ENCODE data around the gene SLC9C1.
"Not testable (repeated sequence)": the region's sequence is repeated elsewhere in the genome, so short reads cannot be mapped to it uniquely, and the experiment has no call there.

The SLC9C1 gene

GRCh38 chr3:112304611-112305010 is 10.6 kb upstream of the SLC9C1 start:
- DNase-seq = no peak

DNA sequence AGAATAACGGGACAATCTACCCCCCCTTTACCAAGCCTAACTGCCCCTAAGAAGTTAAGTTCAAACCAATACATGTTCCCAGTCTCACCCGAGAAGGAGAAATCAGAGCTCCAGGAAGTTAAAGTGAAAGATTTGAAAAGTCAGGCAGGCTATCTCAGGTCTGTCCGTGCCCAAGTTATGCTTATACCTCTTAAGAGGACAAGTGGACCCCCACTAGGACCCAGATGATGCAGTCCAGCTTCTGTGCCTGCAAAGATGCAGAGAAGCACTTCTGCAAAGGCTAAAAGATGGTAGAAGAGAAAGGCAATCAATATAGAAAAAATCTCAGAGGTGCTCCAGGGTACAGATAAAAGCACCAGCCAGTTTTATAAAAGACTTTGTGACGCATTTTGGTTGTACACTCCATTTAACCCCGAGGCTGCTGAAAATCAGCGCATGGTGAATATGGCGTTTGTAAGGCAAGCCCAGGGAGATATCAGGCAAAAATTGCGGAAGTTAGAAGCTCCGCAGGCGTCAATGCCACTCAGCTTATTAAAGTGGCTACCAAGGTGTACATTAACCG is 9.8 kb upstream of the SLC9C1 start:
- DNase-seq = no peak

DNA sequence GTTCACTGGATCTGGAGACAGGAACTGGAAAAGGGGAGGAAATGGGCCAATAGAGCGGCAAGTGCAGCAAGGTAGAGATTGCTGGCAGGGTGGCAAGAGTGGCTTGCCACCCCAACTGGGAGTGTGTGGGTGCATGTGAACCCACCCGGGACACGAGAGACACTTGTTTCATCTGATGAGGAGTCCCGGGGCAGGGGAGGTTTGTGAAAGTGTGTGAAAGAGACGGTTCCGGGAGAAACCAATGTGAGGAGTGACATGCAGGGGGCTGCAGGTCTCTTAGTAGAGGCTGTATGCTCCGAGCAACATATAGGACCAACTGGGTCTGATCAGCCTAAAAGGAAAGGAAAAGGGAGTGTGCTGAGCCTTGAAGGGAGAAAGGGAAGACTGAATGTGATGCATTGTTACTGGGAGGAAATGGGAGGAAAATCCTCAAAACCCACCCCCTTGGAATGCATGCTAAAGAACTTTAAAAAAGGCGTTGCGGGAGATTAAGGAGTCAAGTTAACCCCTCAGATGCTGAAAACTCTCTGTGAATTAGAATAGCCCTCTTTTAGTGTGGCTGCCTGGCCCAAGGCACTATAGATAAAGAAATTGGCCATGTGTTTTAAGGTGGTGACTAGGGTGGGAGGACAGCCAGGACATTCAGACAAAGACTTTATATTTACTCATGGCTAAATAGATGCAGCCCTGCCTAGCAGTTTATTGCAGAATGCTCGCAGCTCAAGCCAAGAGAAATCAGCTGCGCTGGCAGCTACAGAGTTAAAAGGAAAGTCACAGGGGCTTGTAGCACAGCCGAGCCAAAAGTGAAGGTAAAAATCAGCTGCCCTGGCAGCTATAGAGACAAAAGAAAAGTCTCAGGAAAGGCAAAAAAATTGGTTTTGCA is 9.1 kb upstream of the SLC9C1 start:
- DNase-seq = no peak

GRCh38 chr3:112302150-112302830 is 8.3 kb upstream of the SLC9C1 start:
- no peak for DNase-seq

GRCh38 chr3:112298781-112299180 is 4.8 kb upstream of the SLC9C1 start:
- DNase-seq = no peak

DNA sequence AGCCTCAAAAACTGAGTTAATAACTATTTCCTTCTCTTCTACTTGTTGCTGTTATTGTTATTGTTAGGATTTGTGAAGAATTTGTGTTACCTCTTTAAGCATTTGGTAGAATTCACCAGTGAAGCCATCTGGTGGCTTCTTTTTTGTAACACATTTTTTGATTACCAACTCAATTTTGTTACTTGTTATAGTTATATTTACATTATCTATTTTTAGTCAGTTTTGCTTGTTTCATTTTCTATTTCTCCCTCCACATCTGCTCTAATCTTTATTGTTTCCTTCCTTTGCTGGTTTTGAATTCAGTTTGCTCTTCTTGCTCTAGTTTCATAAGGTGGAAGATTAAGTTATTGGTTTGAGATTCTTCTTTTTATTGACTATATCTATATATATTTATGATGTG is 3.7 kb upstream of the SLC9C1 start:
- no peak for DNase-seq

- DNase-seq = no peak
Observed at GRCh38 chr3:112289011-112289410, 5.0 kb downstream of the SLC9C1 start.

DNA sequence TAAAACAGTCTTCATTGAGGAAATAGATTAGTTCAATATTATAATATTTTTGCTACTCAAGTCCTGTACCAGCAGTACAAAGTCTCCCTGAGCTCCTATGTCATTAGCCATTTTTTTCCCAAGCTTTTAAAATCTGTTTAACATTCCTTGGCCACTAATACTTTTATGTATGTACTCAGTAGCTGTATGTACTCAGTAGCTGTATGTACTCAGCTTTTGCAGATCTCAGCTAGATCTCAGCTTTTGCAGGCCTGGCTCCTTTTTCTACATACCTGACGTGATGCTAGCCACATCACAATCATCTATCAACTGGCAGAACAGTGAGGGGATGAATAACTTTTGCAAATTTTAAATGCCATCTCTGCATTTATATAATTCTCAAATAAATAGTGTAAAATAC is 13.8 kb downstream of the SLC9C1 start:
- DNase-seq = no peak

- no peak for DNase-seq
Observed at GRCh38 chr3:112273536-112273935, 20.5 kb downstream of the SLC9C1 start.

- DNase-seq = no peak
Observed at GRCh38 chr3:112261742-112262141, 32.3 kb downstream of the SLC9C1 start.

DNA sequence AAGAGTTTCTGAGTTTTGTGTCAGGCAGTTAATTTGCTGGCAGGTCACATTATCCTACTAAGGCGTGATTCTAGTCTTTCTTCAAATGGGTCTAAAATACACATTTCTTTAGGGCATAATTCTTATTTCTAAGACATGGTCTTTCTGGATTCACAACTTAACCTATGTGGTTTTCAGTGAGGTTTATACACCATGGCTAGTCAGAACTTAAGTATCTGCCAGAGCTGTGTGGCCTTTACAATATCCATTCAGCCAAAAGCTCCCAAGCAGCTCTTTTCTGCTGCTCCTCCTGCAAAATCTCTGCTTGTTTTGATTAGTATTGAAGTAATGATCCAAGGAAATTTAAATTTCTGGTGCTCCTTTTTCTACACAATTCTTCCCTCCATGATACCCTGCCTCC is 33.5 kb downstream of the SLC9C1 start:
- no peak for DNase-seq

DNA sequence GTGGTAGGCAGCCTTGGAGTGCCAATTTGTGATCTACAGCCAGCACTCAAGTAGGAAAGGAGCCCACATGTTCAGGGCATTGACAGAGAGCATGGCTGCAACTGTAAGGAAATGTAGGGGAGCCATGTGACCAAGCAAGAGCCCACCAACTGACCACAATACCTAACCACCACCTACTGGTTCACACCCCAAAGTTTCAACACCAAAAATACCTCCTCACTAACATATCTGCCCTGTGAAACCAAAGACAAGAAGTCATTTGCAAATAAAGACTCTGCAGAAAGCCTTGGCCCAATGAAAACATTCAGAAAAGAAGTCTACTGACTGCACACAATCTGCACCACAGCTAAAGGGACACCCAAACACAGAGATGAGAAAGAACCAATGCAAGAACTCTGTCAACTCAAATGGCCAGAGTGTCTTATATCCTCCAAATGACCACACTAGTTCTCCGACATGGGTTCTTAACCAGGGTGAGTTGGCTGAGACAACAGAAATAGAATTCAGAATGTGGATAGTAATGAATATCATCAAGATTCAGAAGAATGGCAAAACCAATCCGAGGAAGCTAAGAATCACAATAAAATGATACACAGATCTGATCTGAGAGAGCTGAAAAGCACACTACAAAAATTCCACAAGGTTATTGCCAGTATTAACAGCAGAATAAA is 40.6 kb downstream of the SLC9C1 start:
- no peak for DNase-seq

DNA sequence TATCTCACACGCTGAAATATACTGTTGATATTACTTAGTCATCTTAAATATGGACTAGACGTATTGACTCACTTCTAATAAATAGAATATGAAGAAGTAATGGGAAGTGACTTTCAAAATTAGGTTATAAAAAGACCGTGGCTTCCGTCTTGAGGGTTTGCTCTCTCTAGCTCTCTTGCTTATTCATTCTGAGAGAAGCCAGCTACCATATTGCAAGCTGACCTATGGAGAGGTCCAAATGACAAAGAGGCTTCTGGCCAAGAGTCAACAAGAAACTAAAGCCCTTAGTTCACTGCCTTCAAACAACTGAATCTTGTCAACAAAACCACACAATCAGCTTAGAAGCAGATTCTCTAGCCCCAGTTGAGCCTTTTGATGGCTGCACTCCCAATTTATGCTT is 46.1 kb downstream of the SLC9C1 start:
- DNase-seq = no peak

DNA sequence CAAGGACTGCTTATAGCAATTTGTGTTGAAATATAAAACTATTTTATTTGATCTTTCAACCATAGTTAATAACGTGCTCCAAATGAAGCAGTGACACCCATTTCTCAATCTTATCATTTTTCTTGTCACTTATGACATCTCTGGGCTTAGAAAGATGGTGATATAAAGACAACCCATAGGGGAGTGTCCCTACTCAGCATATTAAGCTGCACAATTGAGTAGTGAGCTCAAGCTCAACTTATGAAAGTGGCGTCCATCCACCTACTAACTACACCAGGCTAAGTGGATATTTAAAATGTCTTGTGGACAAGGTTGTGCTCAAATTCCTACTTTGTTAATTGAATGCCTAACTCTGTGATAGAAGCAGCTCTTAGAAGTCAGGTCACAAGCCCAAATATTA is 46.7 kb downstream of the SLC9C1 start:
- no peak for DNase-seq

DNA sequence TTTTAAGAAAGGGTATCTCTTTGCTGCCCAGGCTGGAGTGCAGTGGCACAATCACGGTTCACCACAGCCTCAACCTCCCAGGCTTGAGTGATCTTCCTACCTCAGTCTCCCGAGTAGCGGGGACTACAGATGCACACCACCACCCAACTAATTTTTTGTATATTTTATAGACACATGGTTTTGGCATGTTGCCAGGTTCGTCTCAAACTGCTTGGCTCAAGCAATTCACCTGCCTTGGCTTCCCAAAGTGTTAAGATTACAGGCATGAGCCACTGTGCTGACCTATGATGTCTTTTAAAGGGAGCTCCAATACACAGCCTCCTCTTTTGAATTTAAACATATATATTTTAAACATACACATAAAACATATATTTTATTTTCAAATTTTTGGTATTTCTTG is 60.9 kb downstream of the SLC9C1 start:
- no peak for DNase-seq

- DNase-seq = no peak
Observed at GRCh38 chr3:112231727-112232126, 62.3 kb downstream of the SLC9C1 start.

DNA sequence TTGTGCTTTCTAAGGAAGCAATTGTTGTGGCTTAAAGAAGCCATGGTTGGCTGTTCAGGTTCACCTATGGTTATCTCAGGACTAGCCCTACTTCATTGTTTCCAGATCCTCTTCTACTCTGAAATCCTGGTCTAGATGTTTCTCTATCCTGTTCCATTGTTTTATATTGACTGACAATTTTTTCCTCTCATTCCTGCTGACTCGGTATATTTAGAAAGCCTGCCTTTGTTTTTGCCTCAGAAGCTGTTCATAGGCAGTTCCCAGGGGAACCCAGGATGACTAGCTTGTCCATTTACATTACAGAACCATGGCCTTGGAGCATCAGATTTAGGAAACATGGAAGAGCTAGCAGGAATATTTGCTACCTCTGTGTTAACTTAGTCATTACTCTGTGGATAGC is 64.0 kb downstream of the SLC9C1 start:
- DNase-seq = no peak

DNA sequence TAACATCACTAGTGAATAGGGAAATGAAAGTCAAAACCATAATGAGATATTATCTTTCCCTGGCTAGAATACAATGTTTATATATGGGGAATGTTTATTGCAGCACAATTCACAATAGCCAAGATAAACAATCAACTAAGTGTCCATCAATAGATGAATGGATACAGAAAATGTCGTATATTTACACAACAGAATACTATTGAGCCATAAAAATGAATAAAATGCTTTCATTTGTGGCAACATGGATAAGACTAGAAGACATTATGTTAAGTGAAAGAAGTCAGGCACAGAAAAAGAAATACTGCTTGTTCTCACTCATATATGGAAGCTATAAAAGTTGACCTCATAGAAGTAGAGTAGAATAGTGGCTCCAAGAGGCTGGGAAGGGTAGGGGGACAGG is 65.2 kb downstream of the SLC9C1 start:
- peak; percentile 5 for DNase-seq

DNA sequence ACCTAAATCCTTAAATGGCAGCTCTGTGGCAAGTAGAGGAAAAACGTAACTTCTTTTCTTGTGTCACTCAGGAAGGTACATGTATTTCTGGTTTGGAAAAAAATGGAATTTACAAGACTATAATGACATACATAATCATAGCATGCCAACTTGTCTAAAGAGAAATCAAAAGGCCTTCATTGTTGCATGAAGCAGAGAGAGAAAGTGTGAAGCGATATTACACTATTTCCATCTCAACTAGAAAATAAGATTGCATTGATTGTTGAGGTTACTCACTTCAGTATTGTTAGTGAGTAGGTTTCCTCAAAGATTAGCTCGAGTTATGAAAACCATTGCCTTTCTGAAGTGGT is 93.7 kb downstream of the SLC9C1 start:
- DNase-seq = no peak

DNA sequence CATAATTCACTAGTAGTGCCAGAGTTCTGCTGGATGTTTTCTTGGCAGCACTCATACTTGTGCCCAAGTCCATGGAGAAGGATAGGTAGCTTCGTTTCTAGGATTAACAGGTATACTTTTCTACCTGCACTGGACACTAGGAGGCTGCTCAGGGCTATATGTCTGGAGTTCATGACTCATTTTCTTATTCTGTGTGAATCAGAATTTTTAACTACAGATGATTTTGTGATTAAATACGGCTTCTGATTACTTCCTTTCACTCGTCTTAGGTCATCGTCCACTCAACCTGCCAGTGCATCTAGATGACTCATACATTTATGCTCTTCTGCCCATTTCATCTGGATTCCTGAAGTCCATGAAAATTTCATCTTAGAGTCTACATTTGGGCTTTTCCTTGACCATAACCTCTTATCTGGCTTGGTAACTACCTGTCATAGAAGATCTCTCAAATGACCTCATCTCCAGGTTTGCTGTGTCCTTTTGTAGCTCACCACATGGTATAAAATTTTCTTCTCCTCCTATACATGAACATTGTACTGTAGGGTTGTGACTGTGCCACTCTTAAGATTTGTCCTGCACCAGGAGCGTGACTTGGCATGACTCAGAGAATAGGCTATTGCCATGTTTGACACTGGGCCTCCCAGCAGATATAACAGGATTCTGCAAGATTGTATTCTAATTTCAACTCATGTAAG is 94.2 kb downstream of the SLC9C1 start:
- no peak for DNase-seq

DNA sequence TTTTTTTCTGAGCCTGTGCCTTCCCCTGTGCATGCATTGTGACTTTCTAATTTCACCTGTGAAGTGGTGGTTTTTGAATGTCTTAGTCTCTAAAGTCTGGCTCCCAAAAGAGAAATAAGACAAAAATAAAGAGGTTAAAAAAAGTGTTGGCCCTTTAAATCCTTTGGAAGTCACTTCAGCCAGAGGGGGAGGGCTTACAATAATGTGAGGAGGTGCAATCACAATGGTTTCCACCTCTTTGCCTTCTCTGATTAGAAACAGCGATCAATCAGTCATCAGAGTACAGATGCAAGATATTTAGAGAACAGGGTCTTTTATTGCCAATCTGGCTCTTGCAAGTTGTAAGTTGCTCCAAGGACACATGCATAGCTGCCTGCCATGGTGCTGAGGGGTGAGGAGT is 96.9 kb downstream of the SLC9C1 start:
- no peak for DNase-seq

GRCh38 chr3:112187300-112187699 is 106.7 kb downstream of the SLC9C1 start:
- no peak for DNase-seq

GRCh38 chr3:112185423-112186035 is 108.5 kb downstream of the SLC9C1 start:
- not testable (repeated sequence) for DNase-seq

All from NCI-H2029 treated with DMSO at 0.1 percent for 48 hours (cell line).